T-helper 9 cell (primary cell): ENCODE results near the gene RASA3.
"Not testable (repeated sequence)": the region's sequence is repeated elsewhere in the genome, so short reads cannot be mapped to it uniquely, and the experiment has no call there.

Experiments used
- DNase-seq: peaks from one replicate; pipeline ENCODE4 v3.0.0-alpha.2; 2020

The RASA3 gene

GRCh38 chr13:113996912-113997745 is 135.3 kb downstream of the RASA3 start:
- DNase-seq = no peak

- DNase-seq = no peak
Observed at GRCh38 chr13:113996081-113996911, 136.1 kb downstream of the RASA3 start.

DNA sequence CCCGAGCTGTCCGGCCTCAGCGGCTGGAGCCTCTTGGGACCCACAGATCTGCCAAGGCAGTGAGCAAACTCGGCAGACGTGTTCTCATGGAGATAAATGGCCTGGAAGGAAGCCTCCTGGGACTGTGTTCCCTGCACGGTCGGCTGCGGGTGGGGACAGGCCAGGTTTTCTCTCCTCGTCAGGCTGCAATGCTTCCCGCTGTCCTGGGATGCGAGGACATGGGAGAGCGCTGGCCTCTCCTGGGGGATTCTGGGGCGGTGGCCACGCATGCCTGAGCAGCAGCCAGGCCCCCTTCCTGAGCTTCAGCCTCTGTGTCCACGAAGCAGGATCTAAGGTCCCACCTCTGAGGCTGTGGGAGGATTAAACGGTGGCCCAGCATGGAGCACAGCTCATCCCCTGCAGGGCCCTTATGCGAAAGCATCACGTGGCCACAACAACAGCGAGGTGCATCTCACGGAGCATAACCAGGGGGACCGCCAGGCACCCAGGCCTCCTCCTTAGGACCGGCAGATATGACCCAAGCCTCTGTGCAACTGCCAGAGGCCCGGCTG is 137.3 kb downstream of the RASA3 start:
- DNase-seq = no peak

GRCh38 chr13:113992276-113993005 is 140.0 kb downstream of the RASA3 start:
- DNase-seq = no peak

- no peak for DNase-seq
Observed at GRCh38 chr13:113991676-113992179, 140.7 kb downstream of the RASA3 start.

DNA sequence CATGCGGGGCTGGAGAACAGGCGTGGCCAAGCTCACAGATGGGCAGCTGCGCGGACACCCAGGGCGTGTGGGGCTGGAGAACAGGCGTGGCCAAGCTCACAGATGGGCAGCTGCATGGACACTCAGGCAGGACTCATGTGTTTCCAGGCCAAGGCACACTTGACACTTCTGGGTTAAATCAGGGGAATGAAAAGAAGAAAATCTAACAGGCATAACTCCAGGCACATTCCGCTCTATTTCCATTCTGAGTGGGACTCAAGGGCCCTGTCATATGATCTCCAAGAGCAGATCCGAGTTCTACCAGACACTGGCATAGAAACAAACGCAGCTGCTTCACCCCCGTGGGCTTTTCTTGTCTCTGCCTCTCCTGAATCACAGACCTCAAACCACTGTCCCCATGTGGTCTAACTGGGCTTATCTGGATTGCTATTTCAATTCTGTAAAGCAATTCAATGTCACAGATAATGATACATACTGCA is 141.2 kb downstream of the RASA3 start:
- no peak for DNase-seq

GRCh38 chr13:113990321-113990837 is 142.0 kb downstream of the RASA3 start:
- DNase-seq = no peak

- DNase-seq = no peak
Observed at GRCh38 chr13:113989585-113990300, 142.7 kb downstream of the RASA3 start.

DNA sequence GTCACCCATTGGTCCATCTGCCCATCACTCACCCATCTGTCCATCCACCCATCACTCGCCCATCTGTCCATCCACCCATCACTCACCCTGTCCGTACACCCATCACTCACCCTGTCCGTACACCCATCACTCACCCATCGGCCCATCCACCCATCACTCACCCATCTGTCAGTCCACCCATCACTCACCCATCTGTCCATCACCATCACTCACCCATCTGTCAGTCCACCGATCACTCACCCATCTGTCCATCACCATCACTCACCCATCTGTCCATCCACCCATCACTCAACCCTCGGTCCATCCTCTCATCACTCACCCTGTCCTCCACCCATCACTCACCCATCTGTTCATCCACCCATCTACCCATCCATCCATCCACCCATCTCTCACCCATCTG is 143.6 kb downstream of the RASA3 start:
- DNase-seq = not testable (repeated sequence)

DNA sequence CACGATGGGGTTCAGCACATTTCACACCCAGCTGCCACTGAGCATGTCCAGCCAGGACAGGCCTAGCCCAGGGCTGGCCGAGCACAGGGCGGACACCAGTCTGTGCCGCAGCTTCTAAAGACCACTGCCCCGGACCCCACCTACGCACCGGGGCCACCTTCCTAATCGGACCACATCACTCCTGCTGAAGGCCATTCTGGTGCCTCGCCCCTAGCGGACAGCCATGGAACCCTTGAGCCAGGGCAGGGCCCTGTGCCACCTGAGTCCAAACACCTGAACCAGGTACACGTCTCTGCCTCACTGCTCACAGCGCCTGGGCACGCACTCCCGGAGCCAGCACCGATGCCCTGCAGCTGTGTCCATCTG is 150.1 kb downstream of the RASA3 start:
- no peak for DNase-seq

DNA sequence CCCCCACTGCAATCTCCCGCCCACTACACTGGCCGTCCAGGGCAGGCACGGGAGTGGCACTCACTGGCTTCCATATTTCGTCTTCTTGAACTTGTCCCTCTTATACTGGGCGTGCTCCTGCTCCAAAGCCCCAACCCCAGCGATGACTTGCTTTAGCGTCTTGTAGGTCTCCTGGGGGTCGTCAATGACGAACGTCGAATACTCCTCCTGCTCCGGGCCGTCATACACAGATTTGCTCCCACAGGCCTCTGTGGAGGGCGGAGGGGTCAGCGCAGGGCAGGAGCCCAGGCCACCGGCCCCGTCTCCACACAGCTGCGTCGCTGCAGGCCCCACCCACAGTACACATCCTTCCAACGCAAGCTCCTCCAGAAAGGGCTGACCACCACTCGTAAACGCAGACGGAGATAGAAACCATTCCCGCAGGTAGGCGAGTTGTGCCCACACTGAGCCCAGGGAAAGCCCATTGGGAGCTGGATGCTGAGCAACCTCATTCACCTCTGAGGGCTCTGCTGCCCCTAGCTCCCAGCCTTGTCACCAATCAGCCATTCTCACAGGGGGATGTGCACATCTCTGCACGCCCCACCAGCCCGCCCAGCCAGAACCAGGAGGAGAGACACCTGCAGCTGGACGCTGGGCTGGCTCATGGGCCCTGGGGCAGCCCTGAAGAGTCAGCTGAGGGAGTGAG is 150.7 kb downstream of the RASA3 start:
- DNase-seq = no peak

DNA sequence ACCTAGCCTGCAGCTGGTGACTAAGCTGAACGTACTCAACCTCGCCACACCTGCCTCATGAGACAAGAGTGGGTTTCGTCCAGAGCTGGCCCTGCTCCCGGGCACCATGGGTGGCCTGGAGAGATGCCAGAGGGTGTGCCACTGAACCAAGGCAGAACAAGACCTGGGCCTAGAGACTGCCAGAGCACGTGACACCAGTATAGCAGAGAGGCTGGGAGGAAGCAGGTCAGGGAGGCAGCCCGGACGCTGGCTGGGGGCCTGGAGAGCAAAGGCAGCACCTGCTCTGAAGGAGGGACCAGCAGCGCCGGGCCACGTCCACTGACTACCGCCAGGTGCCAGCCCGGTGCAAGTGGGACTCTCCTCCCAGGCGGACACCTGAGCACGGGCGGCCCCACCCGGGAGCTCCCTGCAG is 151.2 kb downstream of the RASA3 start:
- DNase-seq = no peak

DNA sequence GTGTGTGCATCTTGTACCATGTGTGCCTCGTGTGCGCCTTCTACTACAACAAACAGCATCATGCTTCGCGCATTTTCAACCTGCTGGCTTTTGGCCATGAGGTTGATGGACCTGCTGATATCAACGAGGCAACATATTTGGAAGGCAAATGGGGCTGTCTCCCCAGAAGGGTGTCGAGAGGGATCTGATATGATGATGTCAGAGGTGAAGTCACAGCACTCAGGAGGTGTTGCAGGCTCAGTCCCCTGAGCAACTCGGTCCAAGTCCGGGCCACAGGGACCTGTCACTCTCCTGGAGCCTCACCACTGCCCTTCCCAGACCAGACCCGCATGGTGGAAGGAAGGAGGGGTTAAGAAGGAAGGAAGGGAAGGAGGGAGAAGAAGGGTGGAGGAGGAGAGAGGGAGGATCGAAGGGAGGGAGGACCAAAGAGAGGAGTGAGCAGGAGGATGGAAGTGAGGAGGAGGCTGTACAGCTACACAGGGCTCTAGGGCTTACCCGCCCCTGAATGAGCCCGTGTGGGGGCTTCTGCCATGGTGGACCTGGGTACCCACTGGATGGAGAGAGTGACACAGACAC is 151.8 kb downstream of the RASA3 start:
- DNase-seq = no peak

DNA sequence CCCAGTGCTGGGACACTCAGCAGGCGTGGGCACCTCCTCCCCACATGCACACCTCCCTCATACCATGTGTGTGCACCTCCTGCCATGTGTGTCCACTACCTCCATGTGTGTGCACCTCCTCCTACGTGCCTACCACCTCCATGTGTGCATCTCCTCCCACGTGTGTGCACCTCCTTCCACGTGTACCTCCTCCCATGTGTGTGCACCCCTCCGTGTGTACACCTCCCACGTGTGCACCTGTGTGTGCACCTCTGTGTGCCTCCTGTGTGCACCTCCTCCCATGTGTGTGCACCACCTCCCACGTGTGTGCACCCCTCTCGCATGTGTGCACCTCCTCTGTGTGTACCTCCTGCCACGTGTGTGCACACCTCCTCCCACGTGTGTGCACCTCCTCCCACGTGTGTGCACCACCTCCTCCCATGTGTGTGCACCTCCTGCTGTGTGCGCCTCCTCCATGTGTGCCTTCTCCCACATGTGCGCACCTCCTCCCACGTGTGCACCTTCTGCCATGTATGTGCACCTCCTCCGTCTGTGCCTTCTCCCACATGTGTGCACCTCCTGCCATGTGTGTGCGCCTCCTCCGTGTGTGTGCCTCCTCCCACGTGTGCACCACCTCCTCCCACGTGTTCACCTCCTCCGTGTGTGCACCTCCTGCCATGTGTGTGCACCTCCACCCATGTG is 152.5 kb downstream of the RASA3 start:
- no peak for DNase-seq

GRCh38 chr13:113978741-113979481 is 153.5 kb downstream of the RASA3 start:
- no peak for DNase-seq

GRCh38 chr13:113977976-113978375 is 154.4 kb downstream of the RASA3 start:
- DNase-seq = no peak

DNA sequence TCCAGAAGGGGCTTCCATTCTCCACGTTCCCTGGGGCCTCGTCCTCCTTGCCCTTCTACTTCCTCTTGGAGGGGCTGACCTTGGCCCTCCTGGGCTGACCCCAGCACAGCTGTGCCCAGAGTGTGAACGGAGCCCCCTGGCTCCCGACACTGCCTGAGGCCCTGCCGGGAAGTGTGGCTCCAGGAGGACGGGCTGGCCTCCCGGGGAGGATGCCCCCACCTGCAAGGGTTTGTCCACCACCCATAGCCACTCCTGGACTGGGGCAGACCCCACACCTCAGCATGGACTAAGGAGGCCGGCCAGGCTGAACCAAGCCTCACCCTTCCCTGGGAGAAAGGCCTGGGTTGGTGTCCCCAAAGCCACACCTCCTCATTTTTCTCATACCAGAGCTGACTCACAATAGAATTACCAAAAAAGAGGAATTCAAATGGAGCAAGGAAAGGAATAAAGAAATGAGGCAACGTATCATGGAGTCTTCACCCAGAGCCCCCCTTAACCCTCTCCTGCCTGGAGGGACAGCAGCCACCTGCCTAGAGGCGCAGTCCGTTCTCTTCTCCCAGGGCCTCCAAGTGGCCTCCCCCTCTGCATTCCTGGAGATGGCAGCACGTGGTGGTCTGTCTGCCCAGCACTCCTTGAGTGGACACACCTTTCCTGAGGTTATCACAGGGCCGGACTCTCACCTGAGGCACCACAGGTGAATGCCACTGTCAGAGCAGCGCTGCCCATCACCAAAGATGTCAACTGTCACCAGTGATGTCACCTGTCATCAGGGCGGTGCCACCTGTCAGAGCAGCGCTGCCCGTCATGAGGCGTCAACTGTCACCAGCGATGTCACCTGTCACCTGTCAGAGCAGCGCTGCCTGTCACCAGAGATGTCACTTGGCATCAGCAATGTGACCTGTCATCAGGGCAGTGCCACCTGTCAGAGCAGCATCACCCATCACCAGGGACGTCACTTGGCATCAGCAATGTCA is 155.4 kb downstream of the RASA3 start:
- no peak for DNase-seq

- no peak for DNase-seq
Observed at GRCh38 chr13:113975416-113975815, 157.0 kb downstream of the RASA3 start.
